ENCODE data around the gene C1S. TPM values are rescaled to one million over a fixed set of nuclear protein-coding genes. Genes with fewer than 3 reads are reported as not detected.

Gene C1S
- total RNA-seq, 2 donors from 2014 or later = 13.4 to 14.3 TPM

- Histone ChIP-seq H3K4me1 (ENCODE audit: control insufficient read depth, insufficient read depth, low read length) (no peaks in the 10 kb centered on the region), H3K9ac (ENCODE audit: extremely low read depth, low read length, poor library complexity, severe bottlenecking) (no peak overlapping the region), H3K4me3 (ENCODE audit: low read length) (no peak overlapping the region), H3K9me3 (ENCODE audit: control insufficient read depth, low read length) (no peaks in the 10 kb centered on the region), H3K27me3 (ENCODE audit: control insufficient read depth, insufficient read depth, low read length, poor library complexity, severe bottlenecking) (no peaks in the 10 kb centered on the region), H3K36me3 (ENCODE audit: control insufficient read depth, insufficient read depth, low read length) (no peaks in the 10 kb centered on the region), H3K27ac (ENCODE audit: low read depth, low read length) (no peak overlapping the region)
- no peak overlapping the region for H3K27ac Mint-ChIP-seq
- no peak for DNase-seq
- peaks cover 14% of the 10 kb centered on the region for H3K4me1 Mint-ChIP-seq
- 93 to 94% methylated on average over 3 of the region's 3 CpGs for WGBS, 2 experiments (ENCODE audit: insufficient coverage in 1 of 2, insufficient read length in 1 of 2)
- no peaks in the 10 kb centered on the region for H3K36me3 Mint-ChIP-seq (ENCODE audit: low read depth)
- TF ChIP-seq CTCF (conservative IDR thresholded peaks at IDR 0.05) = no peak
- H3K4me3 Mint-ChIP-seq = no peak overlapping the region
- no peaks in the 10 kb centered on the region for H3K9me3 Mint-ChIP-seq
- peaks cover 6% of the 10 kb centered on the region for H3K27me3 Mint-ChIP-seq (ENCODE audit: insufficient read depth)
Observed at GRCh38 chr12:7058163-7058845, 2.2 kb upstream of the C1S start.

- Histone ChIP-seq H3K27ac (ENCODE audit: low read depth, low read length) (no peak overlapping the region), H3K4me3 (ENCODE audit: low read length) (no peak overlapping the region), H3K27me3 (ENCODE audit: control insufficient read depth, insufficient read depth, low read length, poor library complexity, severe bottlenecking) (no peaks in the 10 kb centered on the region), H3K9ac (ENCODE audit: extremely low read depth, low read length, poor library complexity, severe bottlenecking) (no peak overlapping the region), H3K9me3 (ENCODE audit: control insufficient read depth, low read length) (no peaks in the 10 kb centered on the region), H3K4me1 (ENCODE audit: control insufficient read depth, insufficient read depth, low read length) (no peaks in the 10 kb centered on the region), H3K36me3 (ENCODE audit: control insufficient read depth, insufficient read depth, low read length) (no peaks in the 10 kb centered on the region)
- peaks cover 6% of the 10 kb centered on the region for H3K27me3 Mint-ChIP-seq (ENCODE audit: insufficient read depth)
- 92 to 93% methylated on average over 4 to 9 of the region's 9 CpGs for WGBS, 2 experiments (ENCODE audit: insufficient coverage in 1 of 2, insufficient read length in 1 of 2)
- H3K9me3 Mint-ChIP-seq = no peaks in the 10 kb centered on the region
- H3K4me3 Mint-ChIP-seq = no peak overlapping the region
- no peaks in the 10 kb centered on the region for H3K36me3 Mint-ChIP-seq (ENCODE audit: low read depth)
- no peak for DNase-seq
- peaks cover 14% of the 10 kb centered on the region for H3K4me1 Mint-ChIP-seq
- no peak for TF ChIP-seq CTCF (conservative IDR thresholded peaks at IDR 0.05)
- H3K27ac Mint-ChIP-seq = no peak overlapping the region
Observed at GRCh38 chr12:7058850-7059395, 1.6 kb upstream of the C1S start.

- Mint-ChIP-seq H3K27me3 (ENCODE audit: insufficient read depth) (peaks cover 6% of the 10 kb centered on the region), H3K4me3 (no peak overlapping the region), H3K4me1 (peaks cover 14% of the 10 kb centered on the region), H3K36me3 (ENCODE audit: low read depth) (no peaks in the 10 kb centered on the region), H3K9me3 (no peaks in the 10 kb centered on the region), H3K27ac (peak overlapping the region; percentile 85)
- Histone ChIP-seq H3K4me1 (ENCODE audit: control insufficient read depth, insufficient read depth, low read length) (no peaks in the 10 kb centered on the region), H3K36me3 (ENCODE audit: control insufficient read depth, insufficient read depth, low read length) (no peaks in the 10 kb centered on the region), H3K9me3 (ENCODE audit: control insufficient read depth, low read length) (no peaks in the 10 kb centered on the region), H3K4me3 (ENCODE audit: low read length) (no peak overlapping the region), H3K27me3 (ENCODE audit: control insufficient read depth, insufficient read depth, low read length, poor library complexity, severe bottlenecking) (no peaks in the 10 kb centered on the region), H3K9ac (ENCODE audit: extremely low read depth, low read length, poor library complexity, severe bottlenecking) (no peak overlapping the region), H3K27ac (ENCODE audit: low read depth, low read length) (no peak overlapping the region)
- 95 to 98% methylated on average over 4 of the region's 4 CpGs for WGBS, 2 experiments (ENCODE audit: insufficient coverage in 1 of 2, insufficient read length in 1 of 2)
- no peak for TF ChIP-seq CTCF (conservative IDR thresholded peaks at IDR 0.05)
- no peak for DNase-seq
Observed at GRCh38 chr12:7059780-7060179, 738 bp upstream of the C1S start.

Measured in endodermal cell (in vitro differentiated cells).